NCI-H146 treated with DMSO at 0.1 percent for 48 hours (cell line): ENCODE results near the gene CSTA.

ENCODE experiments used
- DNase-seq: peaks from one replicate; lab custom pipeline; 2025; ENCODE audit not compliant: unreplicated experiment; lab: John Stamatoyannopoulos, UW

CSTA gene

DNA sequence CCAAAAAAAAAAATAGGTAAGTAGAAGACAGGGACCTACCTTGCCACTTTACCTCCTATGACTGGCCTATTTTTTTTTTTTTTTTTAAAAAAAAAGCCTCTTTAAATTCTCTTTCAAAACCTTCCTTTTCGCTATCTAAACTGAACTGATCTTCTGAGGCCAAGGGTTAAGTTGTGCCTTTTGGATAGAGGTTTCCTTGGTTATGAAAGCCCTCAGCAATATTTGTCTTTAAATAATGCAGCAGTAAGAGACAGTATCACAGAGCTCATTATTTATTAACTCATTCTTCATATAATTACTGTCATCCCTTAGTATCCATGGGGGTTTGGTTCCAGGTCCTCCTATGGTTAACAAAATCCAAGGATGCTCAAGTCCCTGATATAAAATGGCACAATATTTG is 49.0 kb downstream of the CSTA start:
- no peak for DNase-seq

DNA sequence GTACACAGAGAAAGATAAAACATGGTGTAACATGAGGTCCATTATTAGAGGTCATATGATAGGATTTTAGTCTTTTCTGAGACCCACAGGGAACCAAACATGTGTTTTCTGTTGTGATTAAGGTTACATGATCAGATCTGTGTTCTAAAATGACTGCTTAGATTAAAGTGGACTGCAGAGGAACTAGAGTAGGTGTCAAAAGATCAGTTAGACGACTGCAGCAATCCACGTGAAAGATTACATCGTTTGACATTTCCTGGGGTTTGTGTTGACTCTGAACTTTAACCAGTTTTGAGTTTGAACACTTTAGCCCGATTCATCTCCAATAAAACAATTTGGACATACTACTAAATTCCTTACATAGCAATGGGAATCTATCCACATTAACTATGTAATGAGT is 52.9 kb downstream of the CSTA start:
- DNase-seq: no peak

DNA sequence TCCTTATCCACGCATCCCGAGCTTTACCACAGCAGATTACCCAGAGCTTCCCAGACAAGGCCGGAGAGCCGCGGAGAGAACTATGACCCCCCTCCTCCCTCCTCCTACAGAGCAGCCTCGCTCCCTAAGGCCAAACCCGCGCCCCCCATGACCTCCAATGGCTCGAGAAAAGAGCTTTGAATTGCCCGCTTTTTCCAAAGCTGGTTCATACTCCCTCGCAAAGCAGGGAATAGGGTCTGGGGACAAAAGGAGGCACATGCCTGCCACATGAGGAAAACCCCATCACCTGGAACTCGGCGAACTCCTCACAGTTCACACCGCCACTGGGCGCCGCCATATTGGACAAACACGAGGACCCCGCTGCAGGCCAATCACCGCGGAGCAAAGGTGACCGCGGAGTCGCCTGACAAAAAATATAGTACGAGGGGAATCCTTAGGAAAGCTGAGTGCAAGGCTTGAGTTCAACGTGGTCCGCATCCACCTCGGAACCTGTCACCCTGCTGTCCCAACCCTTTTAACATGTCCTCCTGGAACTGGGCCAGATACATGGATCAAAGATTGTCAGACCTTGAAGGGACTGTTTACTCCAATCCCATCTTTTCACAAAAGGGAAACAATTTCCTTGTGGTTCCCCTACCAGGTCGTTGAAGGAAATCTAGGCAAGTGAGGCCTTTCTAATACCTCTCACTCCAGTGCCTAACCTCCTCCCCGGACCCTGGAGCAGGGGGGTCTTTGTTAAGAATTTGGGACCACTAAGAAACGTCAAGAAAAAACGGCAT is 58.0 kb downstream of the CSTA start, which contains the start of gene MIX23:
Gene MIX23 (minus strand): TSS at position 344 of the 779 bp plus-strand sequence. CDS start 7 bp downstream, at position 337.
- peak; percentile 92 for DNase-seq

DNA sequence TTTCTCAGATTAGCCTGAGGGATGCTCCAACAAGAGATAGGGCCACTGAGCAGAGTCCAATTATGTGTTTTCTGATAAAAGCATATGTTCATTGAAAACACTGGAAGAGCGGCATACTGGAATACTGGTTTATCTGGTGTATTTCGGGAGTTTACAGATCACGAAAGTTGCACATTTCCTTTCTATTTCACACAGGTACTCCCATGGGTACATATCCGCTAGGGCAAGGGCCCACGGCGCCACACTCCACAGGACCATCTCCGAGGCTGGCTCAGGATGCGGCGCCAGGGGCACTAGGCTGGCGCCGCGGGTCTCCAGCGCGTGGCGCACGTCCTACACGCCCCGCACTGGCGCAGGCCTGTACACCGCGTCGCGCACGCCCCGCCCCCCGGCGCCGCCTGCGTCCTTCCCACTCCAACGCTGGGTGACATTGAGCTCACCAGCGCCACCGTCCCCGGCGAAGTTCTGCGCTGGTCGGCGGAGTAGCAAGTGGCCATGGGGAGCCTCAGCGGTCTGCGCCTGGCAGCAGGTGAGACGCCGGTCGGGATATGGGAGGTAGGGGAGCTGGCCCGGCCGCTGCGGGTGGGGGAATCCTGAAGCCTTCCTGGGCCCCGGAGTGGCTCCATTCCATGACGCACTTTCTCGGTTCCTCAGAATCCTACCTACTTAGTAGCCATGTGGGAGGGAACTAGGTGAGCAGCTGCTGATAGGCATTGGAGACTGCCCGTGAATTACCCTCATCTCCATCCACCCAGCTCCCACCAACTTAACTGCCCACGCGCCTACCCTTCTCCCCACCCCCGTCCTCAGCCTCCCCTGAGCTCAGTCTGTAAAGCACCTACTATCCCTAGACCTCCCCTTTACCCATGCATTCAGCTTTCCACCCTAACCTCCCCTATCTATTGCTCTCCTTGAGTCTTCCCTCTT is 59.0 kb downstream of the CSTA start, which contains the start of gene FAM162A:
Gene FAM162A (plus strand): TSS at position 412 of the 927 bp plus-strand sequence. CDS start 84 bp downstream, at position 496.
- DNase-seq: peak; percentile 96

DNA sequence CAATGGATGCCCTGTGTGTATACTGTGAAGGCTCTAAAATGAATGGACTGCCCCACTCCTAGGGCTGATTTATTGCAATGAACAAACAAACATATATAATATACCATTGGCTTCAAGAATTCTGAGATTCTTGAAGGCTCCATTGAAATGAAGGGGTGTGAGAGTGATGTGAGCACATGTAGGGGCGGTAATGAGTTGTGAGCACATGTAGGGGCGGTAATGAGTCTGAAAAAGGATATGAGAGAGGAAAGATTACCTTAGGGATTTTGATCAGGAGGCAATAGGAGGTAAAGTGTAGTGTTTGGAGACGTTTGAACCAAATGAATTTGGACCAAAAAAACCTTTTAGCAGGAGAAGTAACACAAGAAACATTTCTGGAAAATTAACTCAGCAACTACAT is 62.7 kb downstream of the CSTA start:
- no peak for DNase-seq

DNA sequence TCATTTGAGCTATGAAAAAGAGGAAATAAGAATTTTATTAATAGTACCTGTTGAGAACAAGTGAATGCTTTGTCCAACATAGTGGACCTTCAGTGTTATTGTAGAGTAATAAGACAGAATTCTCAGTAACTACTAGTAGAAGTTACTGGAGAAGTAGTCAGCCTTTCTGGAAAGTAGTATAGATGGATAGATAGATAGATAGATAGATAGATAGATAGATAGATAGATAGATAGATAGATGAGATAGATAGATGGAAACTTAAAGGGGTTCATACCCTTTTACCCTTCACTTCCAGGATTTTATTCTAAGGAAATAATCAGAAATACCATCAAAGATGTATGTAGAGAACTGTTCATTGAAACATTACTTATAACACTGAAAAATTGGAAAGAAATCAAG is 64.1 kb downstream of the CSTA start:
- DNase-seq: no peak

DNA sequence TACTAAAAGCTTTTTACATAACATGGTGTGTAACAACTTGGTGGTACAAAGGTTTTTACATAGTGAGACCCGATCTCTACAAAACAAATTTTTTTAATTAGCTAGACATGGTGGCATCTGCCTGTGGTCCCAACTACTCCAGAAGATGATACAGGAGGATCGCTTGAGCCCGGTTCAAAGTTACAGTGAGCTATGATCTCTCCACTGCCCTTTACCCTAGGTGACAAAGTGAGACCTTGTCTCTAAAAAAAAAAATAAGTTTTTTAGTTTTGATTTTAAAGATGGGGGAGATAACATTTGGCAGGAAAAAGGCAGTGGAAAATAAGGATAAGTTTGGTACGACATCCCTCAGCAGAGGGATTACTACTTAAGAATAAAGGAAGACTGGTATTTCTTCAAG is 64.8 kb downstream of the CSTA start:
- DNase-seq: no peak

DNA sequence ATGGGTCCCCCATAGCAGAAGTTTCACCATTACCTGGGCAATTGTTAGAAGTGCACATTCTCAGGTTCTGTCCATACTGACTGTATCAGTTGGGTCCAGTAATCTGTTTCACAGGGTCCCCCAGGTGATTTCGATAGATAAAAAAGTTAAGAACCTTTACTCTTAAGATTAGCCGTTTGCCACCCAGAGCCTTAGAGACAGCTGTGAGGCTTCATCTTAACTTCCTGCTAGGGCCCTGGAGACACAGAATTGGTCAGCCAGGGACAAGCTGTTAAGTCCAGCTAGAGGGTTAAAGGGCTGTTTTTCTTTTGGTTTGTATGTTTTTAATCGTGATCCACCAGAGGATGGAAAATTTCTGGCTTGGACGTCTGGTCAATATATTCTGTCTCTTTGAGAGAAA is 65.6 kb downstream of the CSTA start:
- no peak for DNase-seq
